ENCODE measurements around the gene MX2.
"Not testable (repeated sequence)": the region's sequence is repeated elsewhere in the genome, so short reads cannot be mapped to it uniquely, and the experiment has no call there.

Gene MX2, protein sequence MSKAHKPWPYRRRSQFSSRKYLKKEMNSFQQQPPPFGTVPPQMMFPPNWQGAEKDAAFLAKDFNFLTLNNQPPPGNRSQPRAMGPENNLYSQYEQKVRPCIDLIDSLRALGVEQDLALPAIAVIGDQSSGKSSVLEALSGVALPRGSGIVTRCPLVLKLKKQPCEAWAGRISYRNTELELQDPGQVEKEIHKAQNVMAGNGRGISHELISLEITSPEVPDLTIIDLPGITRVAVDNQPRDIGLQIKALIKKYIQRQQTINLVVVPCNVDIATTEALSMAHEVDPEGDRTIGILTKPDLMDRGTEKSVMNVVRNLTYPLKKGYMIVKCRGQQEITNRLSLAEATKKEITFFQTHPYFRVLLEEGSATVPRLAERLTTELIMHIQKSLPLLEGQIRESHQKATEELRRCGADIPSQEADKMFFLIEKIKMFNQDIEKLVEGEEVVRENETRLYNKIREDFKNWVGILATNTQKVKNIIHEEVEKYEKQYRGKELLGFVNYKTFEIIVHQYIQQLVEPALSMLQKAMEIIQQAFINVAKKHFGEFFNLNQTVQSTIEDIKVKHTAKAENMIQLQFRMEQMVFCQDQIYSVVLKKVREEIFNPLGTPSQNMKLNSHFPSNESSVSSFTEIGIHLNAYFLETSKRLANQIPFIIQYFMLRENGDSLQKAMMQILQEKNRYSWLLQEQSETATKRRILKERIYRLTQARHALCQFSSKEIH

DNA sequence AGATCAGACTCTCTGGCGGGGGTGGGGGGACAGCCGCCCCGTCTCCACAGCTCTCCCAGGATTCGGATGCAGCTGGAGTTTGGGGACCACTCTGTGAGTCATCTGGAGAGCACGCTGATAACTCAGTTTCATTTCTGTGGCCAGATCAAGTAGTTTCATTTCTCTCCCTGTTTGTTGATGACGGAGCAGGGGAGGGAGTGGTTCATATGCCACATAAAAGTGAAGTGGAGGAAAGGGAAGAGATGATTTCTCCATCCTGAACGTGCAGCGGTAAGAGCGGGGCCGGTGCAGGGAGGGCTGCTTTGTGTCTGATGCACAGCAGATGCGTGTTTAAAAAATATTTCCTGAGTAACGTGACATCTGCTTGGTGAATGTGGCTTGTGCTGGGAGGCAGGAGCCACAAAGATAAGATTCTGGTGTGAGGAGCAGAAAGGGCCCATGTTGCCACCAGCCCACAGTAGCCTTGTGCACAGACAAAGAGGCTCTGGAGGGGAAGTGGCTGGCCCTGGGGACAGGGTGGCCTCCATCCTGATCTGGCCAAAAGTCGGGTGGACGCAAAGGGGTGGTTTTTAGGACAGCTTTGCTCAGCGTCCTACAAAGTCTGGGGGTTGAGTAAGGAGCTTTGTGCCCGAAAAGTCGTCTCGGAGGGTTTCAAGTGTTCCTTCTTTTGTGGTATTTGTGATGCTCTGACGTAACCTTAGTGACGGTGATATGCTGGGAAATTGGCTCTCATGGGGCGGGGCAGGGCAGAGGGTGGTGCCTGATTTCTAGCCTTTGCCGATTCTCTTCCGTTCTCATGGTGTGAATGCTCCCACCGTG, at the start of gene MX2:
Gene MX2 (plus strand): TSS at position 242 of the 819 bp plus-strand sequence. CDS start 14,880 bp downstream, outside the sequence.
- peak; percentile 87 for DNase-seq

DNA sequence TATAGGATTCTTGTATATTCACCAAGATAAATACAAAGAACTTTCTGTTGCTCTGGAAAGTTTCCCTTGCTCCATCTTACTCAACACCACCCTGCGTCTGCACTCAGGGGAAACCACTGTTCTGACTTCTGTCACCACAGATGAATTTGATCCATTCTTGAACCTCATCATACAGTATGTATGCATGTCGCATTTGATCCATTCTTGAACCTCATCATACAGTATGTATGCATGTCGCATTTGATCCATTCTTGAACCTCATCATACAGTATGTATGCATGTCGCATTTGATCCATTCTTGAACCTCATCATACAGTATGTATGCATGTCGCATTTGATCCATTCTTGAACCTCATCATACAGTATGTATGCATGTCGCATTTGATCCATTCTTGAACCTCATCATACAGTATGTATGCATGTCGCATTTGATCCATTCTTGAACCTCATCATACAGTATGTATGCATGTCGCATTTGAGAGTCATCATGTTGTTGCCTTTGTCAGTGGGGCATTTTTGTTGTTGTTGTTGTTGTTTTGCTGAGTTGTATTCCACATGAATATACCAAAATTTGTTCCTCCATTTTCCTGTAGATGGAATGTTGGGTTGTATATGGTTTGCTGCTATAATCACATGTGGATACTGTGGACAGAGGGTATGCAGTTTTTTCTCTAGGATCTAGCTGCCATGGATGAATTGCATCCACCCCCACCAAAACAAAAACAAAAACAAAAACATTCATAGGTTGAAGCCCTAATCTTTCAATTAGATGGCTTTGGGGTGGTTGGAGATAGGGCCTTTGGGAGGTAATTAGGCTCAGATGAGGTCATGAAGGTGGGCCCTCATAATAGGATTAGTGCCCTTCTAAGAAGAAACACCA, 48.3 kb upstream of the MX2 start:
- not testable (repeated sequence) for DNase-seq

DNA sequence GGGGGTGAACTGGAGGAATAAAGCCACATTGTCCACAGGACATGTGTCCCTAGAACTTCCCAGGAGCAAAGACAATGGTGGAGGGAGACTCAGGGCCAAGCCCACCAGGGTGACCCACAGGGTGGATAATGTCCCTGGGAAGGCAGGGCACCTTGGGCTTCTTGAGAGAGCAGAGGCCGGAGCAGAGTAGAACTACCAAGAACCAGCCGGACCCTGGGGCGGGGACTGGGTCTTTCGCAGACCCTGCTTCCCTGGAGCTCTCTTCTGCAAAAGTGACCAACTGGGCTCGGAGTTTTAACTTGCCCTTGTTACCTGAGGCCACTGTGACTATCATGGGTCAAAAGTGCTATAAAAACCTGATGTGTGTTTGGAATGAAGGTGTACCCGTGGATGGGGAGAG, 46.1 kb upstream of the MX2 start:
- no peak for DNase-seq

DNA sequence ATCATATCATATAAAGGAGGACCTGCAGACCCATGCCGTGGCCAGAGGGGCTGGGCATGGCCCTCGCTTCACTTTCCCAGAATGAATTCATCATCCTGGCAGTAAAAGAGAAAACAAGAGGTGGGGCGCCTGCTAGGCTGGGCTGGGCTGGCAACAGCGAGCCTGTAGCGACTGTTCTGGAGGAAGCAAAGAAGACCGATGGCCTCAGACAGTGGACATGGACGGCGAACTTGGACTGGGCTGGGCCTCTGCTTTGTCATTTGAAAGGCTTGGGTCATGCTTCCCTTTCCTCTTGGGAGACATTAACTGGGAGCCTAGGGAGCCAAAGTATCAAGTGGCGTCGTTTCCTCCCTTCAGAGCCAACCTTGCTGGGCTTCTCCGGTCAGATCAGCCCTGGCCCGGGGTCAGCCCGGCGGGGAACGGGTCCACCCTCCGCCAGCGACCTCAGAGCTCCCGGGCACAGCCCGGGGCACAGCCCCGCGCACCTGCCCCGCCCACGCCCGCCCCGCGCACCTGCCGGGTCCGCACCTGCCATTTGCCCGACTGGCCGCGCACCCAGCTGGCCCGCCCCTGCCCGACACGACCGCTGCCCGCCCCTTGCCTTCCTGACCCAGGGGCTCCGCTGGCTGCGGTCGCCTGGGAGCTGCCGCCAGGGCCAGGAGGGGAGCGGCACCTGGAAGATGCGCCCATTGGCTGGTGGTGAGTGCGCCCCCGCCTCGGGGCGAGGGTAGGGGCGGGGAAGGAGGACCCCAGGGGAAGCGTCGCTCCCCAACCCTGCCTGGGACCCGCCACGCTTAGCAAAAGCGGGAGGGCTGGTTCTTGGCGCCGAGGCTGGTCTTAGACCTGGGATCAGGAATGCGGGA, 45.4 kb upstream of the MX2 start, which contains the start of gene FAM3B:
Gene FAM3B (plus strand): TSS at position 602 of the 863 bp plus-strand sequence. CDS start 79 bp downstream, at position 681.
- no peak for DNase-seq

DNA sequence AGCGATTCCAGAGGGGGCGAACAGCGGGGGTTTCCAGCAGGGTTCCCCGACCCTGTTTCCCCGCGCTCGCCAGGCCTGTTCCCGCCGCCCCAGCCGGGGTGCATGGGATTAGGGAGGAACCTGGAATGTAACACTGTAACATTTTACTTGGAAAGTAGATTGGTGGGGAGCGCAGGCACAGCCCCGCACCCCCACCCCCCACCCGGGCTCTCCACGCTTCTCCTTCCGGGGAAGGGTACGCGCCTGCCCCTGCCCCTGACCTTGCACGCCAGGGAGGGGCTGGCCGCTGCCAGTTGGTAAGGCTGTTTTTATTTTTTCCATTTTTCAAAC, 44.8 kb upstream of the MX2 start:
- DNase-seq: no peak

DNA sequence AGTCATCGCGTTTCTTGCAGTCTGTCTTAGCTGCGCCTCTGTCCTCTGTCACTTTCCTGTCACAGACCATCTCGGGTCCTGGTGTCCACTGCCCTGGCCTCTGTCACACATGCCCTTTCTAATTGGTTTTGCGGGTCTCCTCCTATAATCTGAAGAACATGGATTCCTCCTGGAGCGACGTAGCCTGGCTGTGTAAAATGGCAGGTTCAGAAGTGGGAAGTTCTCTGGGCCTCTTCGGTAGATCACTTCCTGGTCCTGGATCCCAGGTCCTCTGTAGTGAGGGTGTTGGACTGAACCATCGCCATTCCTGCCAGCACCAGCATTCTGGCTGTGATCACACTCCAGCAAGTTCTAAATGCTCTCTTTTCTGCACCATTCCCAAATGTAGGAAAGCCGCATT, 44.4 kb upstream of the MX2 start:
- no peak for DNase-seq

DNA sequence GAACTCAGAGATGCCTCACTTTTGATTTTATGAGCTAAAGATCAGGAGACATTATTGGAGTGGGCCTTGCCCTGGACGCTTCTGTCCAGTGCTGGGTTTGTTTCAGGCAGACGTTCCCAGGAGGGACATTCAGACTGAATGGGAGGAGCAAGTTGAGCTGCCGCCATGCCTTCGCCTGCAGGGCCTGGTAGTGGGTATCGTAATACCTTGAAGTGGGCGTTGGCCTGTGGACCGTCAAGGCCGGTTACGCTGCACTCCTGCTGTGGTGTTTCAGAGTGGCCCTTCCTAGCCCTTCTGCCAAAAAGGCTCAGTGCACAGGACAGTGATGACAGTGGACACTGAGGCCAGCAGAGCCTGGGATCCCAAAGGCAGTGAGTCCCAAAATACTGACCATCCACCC, 43.6 kb upstream of the MX2 start:
- no peak for DNase-seq

DNA sequence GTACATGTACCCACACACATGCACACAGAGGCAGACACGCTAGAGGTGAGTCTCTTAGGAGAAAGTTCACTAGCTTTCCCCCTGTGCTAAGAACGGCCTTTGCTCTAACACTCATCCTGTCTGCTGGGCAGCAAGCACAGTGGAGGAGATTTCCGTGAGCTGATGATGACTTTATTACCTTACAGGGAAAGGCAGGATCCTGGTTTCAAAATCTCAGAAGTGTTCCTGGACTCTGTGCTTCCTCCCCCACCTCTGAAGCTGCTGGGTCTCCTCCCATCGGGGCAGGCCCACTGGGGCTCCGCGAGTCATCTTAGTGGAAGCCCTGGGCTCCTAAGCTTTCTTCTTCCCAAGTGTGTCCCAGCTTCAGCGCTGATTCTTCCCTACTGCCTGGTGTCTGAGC, 42.6 kb upstream of the MX2 start:
- DNase-seq: no peak

DNA sequence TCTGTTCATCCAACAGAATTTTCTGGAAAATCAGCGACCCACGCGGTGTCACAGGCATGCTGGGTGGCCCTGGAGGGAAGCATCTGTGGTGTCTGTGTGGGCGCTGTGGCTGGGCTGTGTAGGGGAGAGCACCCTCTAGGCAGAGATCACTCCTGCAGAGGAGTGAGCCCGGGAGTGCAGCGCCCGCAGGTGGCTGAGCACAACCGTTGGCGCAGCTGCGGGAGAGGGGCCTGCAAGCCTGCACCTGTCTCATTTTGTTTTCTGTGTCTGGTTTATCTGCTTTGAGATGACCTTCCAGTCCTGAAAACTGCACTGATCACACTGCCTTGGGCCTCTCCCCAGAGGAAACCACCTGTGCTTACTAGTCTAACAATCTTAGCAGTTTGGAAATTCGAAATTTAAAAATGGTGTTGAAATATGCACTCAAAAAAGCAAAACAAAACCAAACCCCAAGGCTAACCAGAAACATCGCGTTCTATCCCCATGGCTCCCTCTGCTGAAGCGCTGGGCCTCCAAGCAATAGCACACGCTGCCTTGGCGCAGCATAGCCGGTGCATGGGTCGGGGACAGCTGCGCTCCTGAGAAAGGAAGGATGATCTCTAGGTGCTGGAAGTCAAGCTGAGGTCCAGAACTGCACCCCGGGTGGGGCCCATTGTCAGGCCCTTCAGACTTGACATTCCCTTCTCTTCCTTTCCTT, 40.5 kb upstream of the MX2 start:
- no peak for DNase-seq

DNA sequence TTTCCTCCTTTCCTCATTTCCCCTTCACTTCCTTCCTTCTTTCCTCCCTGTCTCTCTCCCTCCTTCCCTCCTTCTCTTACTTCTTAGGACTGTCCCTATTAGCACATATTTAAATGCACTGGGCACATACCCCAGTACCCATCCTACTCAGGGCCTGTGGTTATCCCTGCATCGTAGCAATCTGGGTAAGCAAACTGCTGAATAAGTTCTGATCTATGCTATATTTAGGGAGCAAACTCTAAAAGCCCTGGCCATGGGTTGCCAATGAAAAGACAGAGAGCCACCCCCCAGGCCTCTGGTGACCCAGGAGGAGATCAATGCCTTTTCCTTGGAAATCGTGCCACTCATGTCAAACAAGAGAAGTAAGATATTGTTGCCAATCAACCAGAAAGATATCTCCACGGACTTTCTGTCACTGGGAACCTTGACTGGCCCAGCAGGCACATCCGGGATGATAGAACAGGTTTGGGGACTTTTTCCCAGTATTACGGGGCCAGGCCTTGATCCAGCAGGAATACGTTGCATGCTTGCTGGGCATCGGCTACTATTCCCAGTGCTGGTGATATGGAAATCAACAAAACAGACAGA, 39.8 kb upstream of the MX2 start:
- no peak for DNase-seq

DNA sequence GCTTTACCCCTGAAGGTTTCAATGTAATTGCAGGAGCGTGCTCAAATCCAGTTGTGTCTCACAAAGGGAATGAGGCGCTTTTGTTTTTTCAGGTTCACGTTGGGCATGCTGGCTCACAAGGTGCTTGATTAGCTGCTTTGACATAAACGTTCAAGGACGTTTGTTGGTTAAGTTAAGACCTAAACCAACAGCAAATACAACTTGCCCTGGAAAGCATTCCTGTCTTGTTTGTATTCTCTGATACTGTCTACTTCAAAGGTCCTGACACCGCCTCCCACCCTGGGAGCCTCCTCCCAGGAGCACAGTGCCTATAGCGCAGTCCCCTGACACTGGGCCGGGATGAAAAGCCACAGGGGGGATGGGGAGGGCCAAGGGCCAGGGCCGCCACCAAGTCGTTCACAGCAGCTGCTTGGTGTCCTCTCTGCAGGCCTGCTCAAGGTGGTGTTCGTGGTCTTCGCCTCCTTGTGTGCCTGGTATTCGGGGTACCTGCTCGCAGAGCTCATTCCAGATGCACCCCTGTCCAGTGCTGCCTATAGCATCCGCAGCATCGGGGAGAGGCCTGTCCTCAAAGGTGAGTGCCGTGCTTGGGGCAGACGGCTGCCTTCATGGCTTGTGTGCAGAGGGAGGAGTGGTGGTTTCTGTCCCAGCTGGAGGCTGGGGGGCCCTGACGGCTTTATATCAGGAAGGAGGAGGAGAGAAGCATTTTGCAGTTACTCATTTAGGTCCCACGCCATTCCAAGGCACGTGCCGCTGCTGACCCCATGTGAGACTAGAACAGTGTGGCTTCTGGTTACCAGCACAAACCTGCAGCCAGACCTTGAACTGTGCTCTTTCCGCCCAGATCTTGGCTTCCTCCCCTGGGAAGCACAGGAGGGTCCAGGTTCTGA, 39.1 kb upstream of the MX2 start:
- no peak for DNase-seq

DNA sequence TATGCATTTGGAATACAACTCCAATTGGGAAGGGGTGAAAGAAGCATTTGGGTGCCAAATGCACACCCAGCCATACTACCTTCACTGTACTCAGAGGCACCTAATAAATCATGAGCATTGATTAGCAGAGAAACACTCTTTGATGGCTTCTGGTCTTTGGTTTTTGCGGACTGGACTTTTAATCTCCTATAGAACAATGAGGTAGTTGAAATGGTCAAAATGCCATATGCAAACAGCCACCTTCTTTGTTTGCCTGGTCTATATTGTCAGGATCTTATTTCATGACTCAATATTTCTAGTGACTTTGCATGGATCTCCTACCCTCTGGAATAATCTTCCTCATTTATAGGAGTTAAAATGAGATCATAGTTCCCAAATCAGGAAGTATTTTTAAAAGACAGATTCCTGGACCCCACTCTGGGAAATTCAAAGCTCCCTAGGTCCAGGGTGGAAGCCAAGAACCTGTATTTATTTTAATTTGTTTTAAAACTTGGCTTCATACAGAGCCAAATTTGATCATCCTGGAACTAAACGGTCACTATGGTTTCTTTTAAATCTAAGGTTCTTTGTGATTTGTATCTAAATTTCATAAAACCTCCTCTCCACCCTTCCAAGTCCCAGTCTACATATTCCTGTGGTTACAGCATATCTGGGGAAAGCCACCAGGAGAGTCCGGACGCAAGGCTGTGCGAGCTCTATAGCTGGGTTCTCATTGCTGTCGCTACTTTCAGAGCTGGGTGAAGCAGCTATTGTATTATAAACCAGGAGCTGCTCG, 36.5 kb upstream of the MX2 start:
- no peak for DNase-seq

DNA sequence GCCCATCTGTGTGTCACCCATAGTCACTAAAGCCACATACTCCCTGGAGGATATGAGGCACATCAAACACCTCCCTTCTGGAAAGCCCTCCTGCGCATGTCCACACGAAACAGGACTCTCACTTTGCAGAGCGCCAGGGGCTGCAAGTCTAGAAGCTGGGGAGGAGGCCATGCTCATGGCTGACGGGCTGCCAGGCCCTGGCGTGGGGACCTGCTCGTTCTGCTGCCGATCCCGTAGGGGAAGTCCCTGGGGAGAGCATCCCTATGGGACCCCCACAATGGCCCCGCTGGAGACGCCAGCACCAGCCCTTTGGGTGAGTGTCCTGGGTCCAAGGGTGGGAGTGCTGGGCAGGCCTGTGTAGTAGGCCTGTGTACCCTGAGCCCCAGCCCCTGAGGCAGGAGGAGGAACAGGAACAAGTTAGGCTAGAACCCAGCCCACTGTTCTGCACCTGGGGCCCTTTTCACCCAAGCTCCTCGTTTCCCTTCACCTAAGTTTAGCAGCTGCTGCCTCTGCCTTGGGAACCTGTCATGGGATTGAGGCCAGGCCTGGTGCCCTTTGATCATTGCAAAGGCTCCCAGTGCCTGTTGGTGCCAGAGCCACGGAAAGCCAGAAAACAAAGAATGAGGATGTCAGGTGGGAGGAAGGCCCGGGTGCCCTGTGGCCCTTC, 35.3 kb upstream of the MX2 start:
- DNase-seq: no peak

DNA sequence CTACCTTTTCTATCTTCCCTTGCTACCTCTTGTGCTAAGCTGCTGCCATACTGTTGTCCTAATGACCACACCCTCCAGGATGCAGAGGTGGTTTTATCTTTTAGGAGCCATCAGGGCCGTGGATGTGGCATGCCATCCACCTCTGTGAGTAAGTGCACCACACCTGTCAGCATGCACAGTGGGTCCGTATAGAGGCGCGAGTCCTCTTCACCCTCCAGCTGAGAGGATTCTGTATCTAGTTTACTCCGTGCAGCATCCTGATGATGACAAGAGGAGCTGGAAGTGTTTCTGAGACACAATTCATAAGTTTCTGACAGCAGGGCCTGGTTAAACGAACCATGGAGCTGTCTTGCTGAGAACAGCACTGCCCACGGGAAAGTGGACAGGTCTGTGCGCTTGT, 34.1 kb upstream of the MX2 start:
- no peak for DNase-seq

DNA sequence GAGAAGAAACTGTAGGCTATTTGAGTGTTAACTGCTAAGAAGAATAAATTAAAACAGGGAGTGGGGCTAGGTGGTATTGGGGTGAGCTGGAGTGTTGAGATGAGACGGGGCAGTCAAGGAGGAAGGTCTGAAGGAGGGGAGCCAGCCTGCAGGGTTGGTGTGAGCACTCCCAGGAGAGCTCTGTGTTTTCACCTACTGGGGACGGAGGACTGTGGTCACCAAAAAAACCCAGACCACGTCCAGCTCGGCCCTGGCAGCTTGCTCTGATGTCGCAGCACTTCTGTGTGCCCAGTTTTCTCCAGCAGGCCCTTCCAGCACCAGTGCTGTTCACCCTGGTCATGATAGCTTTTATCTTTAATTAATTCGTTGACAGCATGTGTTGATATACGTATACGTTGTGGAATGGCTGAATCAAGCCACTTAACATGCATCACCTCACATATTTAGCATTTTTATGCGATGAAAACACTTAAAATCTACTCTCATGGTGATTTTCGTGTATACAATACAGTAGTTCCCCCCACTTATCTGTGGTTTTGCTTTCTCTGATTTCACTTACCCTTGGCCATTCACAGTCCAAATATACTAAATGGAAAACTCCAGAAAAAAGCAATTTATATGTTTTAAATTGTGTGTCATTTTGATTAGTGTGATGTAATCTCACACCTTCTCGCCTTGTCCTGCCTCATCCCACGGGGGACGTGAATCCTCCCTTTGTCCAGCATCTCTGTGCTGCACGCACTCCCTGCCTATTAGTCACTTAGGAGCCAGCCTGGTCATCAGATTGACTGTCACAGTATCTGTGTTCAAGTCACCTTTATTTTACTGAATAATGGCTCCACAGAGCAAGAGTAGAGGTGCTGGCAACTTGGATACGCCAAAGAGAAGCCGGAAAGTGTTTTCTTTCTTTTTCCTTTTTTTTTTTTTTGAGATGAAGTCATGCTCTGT, 32.9 kb upstream of the MX2 start:
- no peak for DNase-seq

DNA sequence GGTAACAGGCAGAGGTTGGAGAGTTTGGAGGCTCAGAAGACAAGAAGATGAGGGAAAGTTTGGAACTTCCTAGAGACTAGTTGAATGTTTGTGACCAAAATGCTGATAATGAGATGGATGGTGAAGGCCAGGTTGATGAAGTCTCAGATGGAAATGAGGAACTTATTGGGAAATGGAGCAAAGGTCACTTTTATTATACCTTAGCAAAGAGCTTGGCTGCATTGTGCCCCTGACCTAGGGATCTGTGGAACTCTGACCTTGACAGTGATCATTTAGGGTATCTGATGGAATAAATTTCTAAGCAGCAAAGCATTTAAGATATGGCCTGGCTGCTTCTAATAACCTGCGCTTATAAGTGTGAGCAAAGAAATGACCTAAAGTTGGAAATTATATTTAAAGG, 28.1 kb upstream of the MX2 start:
- no peak for DNase-seq

DNA sequence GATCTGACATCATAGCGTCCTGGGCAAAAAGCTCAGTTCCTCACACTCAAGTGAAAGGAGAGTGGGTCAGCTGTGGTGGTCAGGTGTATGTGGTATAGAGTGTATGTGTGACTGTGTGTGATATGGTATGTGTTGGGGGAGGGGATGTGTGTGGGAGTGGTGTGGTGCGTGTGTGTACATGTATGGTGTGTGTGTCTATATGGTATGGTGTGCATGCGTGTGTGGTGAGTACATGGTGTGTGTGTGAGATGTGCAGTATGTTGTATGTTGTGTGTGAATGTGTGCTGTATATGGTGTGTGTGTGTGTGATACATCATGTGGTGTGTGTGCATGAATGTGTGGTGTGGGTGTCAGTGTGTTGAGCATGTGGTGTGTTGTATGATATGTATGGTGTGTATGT, 24.3 kb upstream of the MX2 start:
- no peak for DNase-seq
